A549 (cell line): ENCODE results near the gene DLGAP5.

Experiments used
- BHLHE40 ChIP-seq: IDR thresholded peaks from 2 replicates; pipeline ENCODE4 v1.6.1; 2012; ENCODE audit warnings: low read depth, low read length, inconsistent platforms
- CBX8 ChIP-seq: fragments of 200-600 bp; sonication (generic); IDR thresholded peaks from 2 replicates; pipeline ENCODE4 v1.6.1; 2016
- CEBPB ChIP-seq, 2 experiments: fragments of >200 bp in 1 of 2; sonication (Bioruptor Twin) in 1 of 2; formaldehyde crosslinking in 1 of 2; IDR thresholded peaks; 2 replicates each; pipeline ENCODE4 v1.6.1; 2012 to 2016
- CTCF ChIP-seq: fragments of >200 bp; sonication (Bioruptor Twin); formaldehyde crosslinking; IDR thresholded peaks from 3 replicates; pipeline ENCODE4 v1.5.1; 2016
- EP300 ChIP-seq, 2 experiments: fragments of >200 bp; sonication (Bioruptor Twin); formaldehyde crosslinking; IDR thresholded peaks; 2 replicates in 1 of 2; 3 replicates in 1 of 2; pipeline ENCODE4 v1.6.1; 2016 to 2017
- NPAS2 ChIP-seq: fragments of 250-450 bp; sonication (Bioruptor Pico); IDR thresholded peaks from 2 replicates; pipeline ENCODE4 v1.8.0; 2022; ENCODE audit warnings: mild to moderate bottlenecking, moderate library complexity, borderline replicate concordance
- POLR2A ChIP-seq: IDR thresholded peaks from 2 replicates; pipeline ENCODE4 v1.6.1; 2012; ENCODE audit warnings: mild to moderate bottlenecking, low read length
- RAD21 ChIP-seq, 2 experiments: fragments of >200 bp in 1 of 2; sonication (Bioruptor Twin) in 1 of 2; formaldehyde crosslinking in 1 of 2; IDR thresholded peaks in 1 of 2; conservative IDR thresholded peaks in 1 of 2; 2 replicates in 1 of 2; 3 replicates in 1 of 2; pipeline ENCODE4 v1.6.1; 2012 to 2018; ENCODE audit warnings: inconsistent platforms in 1 of 2
- TF ChIP-seq, protein P1 (sequence below): fragments of 150-350 bp; IDR thresholded peaks from 2 replicates; pipeline ENCODE4 v1.6.1; 2014; ENCODE audit warnings: low read depth, mild to moderate bottlenecking, low read length
- TF ChIP-seq, protein P2 (sequence below): fragments of 200-600 bp; sonication (generic); IDR thresholded peaks from 2 replicates; pipeline ENCODE4 v1.6.1; 2016; ENCODE audit warnings: antibody characterized with exemption, mild to moderate bottlenecking, moderate library complexity
- TF ChIP-seq, protein P3 (sequence below): IDR thresholded peaks from 2 replicates; pipeline ENCODE4 v1.6.1; 2012

DNA sequence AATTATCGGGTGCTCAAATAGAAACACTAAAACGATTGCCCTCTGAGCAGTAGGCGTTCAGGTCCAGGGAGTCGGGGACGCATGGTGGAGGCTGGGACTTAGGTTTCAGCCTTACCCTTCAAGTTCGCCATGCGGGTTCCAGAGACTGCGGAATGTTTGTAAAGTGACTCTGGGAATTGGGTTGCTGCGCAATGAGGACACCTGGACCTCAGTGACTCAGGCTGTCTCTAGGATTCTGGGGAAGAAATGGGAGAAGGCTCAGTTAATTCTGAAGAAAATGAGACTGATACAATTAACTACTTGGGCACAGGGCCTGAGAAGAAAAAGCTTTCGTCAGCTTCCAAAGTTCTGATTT is 61.2 kb downstream of the DLGAP5 start:
- TF ChIP-seq RAD21 (conservative IDR thresholded peaks at IDR 0.05 in 1 of 2, IDR thresholded peaks at IDR 0.05 in 1 of 2), result no peak
- TF ChIP-seq POLR2A, result no peak
- no peak for TF ChIP-seq CEBPB (IDR thresholded peaks at IDR 0.05)
- no peak for TF ChIP-seq NPAS2
- TF ChIP-seq CTCF, result no peak
- no peak for TF ChIP-seq EP300 (IDR thresholded peaks at IDR 0.05)
- TF ChIP-seq BHLHE40, result no peak
- TF ChIP-seq, protein P1, sequence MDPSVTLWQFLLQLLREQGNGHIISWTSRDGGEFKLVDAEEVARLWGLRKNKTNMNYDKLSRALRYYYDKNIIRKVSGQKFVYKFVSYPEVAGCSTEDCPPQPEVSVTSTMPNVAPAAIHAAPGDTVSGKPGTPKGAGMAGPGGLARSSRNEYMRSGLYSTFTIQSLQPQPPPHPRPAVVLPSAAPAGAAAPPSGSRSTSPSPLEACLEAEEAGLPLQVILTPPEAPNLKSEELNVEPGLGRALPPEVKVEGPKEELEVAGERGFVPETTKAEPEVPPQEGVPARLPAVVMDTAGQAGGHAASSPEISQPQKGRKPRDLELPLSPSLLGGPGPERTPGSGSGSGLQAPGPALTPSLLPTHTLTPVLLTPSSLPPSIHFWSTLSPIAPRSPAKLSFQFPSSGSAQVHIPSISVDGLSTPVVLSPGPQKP, result no peak
- TF ChIP-seq, protein P2, sequence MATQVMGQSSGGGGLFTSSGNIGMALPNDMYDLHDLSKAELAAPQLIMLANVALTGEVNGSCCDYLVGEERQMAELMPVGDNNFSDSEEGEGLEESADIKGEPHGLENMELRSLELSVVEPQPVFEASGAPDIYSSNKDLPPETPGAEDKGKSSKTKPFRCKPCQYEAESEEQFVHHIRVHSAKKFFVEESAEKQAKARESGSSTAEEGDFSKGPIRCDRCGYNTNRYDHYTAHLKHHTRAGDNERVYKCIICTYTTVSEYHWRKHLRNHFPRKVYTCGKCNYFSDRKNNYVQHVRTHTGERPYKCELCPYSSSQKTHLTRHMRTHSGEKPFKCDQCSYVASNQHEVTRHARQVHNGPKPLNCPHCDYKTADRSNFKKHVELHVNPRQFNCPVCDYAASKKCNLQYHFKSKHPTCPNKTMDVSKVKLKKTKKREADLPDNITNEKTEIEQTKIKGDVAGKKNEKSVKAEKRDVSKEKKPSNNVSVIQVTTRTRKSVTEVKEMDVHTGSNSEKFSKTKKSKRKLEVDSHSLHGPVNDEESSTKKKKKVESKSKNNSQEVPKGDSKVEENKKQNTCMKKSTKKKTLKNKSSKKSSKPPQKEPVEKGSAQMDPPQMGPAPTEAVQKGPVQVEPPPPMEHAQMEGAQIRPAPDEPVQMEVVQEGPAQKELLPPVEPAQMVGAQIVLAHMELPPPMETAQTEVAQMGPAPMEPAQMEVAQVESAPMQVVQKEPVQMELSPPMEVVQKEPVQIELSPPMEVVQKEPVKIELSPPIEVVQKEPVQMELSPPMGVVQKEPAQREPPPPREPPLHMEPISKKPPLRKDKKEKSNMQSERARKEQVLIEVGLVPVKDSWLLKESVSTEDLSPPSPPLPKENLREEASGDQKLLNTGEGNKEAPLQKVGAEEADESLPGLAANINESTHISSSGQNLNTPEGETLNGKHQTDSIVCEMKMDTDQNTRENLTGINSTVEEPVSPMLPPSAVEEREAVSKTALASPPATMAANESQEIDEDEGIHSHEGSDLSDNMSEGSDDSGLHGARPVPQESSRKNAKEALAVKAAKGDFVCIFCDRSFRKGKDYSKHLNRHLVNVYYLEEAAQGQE, result no peak
- TF ChIP-seq CBX8, result no peak
- TF ChIP-seq, protein P3, sequence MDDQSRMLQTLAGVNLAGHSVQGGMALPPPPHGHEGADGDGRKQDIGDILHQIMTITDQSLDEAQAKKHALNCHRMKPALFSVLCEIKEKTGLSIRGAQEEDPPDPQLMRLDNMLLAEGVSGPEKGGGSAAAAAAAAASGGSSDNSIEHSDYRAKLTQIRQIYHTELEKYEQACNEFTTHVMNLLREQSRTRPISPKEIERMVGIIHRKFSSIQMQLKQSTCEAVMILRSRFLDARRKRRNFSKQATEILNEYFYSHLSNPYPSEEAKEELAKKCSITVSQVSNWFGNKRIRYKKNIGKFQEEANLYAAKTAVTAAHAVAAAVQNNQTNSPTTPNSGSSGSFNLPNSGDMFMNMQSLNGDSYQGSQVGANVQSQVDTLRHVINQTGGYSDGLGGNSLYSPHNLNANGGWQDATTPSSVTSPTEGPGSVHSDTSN, result no peak
